Stimulated activated CD4-positive, alpha-beta T cell treated with anti-CD3 and anti-CD28 coated beads, Interleukin-1b, Interleukin-23, amount 100 ng/mL, for 48 hours (primary cell): ENCODE measurements around the gene NCF2.

Source experiments
- DNase-seq: peaks from one replicate; pipeline ENCODE4 v3.0.0-alpha.2; 2020

The NCF2 gene

DNA sequence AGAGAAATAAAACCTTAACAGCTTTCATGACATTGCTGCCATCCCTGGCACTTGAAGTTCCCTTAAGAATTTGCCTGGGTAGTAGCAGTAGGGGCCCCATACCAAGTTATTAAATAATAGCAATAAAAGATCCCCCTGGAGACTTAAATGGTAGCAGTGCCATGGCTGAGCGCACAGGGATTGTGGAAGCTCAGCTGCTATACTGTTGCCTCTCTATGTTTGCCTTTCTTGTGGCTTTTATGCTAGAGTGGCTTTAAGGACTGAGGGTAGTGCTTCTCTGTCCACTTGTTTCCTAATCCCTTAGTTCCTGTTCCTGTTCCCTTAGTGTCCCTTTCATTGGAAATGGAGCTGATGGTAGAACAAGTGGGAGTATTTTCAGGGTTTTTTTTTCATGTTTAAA, 42.1 kb downstream of the NCF2 start:
- DNase-seq: no peak

DNA sequence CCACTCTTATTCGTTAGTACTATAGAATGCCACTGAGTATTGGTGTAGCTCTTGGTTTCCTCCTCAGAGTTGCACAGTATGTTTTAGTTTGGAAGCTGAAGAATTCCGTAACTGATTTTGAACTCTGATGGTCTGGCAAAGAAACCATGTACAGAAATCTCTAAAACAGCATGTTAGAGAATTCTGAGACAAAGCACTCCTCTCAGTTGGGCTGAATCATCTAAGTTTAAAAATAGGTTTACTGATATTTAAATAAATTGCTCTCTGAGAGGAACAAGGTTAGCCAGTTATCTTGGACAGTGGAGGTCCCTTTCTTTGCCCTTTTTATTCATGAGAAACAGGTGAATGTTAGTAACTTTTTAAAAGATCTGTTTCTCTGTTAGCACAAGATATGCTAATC, 43.8 kb downstream of the NCF2 start:
- no peak for DNase-seq

DNA sequence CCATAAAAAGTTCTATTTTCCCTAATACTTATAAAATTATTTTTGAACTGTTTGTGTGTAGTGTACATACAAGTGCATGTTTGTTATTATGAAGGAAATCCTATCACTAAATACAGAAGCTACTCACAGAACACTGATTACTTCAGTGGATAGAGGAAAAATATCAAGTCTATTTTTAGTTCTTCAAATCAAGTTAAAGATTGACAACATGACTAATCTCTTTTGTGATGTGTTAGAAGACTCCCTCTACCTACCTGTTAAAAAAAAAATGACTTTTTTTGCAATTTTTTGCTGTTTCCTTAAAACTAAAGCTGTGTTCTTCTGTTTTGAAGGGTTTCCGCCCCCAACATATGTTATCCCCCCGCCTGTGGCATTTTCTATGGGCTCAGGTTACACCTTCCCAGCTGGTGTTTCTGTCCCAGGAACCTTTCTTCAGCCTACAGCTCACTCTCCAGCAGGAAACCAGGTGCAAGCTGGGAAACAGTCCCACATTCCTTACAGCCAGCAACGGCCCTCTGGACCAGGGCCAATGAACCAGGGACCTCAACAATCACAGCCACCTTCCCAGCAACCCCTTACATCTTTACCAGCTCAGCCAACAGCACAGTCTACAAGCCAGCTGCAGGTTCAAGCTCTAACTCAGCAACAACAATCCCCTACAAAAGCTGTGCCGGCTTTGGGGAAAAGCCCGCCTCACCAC, 45.5 kb downstream of the NCF2 start:
- no peak for DNase-seq

DNA sequence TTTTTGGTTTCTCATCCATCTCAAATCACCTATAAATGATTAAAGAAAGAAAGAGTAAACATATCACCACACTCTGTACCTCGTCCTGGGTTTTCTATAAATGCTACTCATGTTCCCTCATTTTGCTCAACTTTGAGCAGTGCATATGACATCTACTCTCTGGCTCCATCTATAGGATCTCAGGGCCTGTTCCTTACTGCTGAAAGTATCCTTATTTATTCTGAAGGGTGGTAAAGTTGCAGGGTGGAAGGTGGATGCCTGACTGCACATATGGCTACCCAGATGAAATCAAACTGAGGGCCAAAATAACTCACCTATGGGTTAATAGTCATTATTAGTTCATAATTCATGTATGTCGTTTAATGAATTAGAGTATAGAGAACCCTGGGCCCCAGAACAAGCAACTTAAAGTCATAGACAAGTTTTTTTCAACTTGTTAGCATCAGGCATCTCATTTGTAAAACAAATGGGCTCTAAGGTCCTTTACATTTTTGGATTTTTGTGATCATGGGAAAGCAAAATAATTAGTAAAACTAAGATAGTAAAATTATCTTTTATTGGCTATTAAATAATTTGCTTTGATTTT, 46.5 kb downstream of the NCF2 start:
- DNase-seq: no peak

DNA sequence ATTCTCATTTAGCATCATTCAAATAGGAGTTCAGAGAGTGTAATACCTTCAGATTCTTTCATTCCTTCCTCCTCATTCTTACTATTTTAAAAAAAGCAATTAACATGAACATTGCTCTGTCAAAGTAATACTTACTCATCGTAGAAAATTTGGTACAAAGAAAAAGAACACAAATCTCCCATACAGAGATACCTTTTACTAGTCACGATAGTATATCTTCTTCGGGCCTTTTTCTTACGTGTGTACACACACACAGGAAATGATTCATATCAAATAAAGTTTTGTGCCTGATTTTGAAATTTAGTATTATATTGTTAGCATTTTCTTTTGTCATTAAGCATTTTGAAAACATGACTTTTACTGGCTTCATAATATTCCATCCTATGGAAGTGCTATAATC, 52.9 kb downstream of the NCF2 start:
- DNase-seq: no peak

DNA sequence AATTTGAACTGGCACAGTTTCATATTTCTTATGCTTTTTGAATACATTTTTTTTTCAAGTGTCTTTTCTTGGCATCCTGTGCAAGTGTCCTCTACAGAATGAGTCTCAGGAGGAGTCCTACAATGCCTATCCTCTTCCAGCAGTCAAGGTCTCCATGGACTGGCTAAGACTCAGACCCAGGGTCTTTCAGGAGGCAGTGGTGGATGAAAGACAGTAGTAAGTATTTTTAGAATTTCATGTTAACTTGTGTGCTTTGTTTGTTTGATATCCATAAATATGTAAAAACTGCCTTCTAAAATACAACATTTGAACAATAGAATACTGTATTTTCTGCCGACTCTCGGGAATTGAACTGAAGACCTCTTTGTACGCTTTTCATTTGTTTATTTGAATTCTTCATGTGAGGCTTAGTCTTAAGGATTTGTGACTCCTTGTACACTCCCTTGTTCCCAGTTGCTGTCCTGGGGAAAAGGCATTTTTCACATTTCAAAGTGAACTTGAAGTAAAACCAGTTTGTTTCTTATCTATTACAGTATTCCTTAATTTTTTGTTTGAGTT, 56.6 kb downstream of the NCF2 start:
- DNase-seq: no peak

DNA sequence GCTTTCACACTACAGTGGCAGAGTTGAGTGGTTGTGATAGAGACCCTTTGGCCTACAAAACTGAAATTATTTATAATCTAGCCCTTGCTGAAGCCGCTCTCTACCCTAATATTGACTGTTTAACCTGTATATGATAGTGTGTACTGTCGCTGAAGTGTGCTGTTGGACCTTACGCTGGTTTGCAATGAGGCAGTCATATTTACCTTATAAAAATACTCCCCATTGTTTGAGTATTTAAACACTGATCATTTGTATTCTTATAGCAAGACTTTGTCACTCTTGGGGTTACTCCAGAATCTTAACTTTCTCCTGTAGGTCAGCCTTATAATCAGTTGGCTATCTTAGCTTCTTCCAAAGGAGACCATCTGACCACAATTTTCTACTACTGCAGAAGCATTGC, 61.7 kb downstream of the NCF2 start:
- no peak for DNase-seq

DNA sequence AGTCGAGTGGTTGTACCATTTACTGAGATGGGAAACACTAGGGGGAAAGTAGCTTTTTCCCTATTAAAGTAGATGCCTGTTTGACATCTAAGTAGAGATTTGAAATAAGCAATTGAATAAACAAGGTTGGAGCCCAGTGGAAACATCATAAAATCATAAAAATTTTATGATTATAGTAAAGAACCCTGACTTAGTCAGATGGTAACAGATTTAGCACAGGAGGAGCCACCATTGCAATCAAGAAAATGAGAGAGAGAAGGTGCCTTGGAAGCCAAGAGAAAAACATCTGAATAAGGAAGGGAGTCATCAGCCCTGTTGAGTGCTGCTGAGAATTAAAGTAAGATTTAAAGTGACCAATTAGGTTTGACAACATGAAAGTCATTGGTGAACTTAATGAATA, 68.2 kb downstream of the NCF2 start:
- no peak for DNase-seq

DNA sequence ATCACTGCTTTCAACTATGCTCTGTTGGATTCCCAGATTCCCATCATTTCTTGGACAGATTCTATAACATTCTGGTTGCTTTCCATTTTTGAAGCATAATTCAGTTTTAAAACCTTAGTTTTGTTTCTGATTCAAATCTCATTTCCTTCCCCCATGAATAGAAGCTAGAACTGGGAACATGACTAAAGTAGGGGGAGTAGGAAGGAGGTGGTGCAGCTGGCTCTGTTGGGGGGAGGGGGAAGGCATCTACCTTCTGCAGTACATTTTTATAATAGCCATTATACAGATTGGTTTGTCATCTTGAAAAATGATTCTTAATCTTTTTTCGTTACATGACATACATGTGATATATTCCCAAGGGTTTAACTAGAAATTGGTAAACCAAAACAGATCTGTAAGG, 69.9 kb downstream of the NCF2 start:
- no peak for DNase-seq

DNA sequence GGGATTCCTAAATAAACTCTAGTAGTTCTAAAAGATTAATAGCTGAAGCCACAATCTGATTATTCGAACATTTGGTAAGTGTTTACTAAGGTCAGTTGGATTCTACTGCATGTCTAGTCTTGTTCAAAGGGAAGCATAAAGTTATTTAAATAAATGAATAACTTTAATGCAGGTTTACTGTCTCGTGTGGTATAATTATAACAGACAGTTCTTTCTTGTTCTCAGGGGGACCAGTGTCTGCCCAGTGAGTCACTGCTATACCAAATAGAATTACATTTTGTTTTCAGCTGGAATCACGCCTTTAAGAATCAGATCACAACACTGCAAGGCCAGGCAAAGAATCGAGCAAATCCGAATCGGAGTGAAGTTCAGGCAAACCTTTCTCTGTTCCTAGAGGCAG, 72.9 kb downstream of the NCF2 start:
- DNase-seq: no peak

DNA sequence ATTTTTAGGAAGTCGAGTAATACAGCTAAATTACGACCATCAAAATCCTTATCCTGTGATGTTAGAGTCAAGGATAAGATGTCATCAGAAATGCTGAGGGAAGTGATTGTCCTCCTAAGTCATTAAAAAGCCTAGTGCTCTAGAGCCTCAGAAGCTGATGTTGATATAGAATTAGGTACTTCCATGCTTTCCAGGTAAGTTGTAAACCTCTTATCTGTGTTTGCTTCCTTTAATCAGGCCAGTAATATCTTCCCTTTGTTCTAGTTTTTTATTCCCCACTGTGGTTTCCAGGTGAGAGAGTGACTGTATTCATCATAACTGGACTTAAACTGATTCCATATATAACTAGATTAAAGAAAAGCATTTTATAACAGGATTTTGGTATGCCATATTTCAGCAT, 73.5 kb downstream of the NCF2 start:
- DNase-seq: no peak

DNA sequence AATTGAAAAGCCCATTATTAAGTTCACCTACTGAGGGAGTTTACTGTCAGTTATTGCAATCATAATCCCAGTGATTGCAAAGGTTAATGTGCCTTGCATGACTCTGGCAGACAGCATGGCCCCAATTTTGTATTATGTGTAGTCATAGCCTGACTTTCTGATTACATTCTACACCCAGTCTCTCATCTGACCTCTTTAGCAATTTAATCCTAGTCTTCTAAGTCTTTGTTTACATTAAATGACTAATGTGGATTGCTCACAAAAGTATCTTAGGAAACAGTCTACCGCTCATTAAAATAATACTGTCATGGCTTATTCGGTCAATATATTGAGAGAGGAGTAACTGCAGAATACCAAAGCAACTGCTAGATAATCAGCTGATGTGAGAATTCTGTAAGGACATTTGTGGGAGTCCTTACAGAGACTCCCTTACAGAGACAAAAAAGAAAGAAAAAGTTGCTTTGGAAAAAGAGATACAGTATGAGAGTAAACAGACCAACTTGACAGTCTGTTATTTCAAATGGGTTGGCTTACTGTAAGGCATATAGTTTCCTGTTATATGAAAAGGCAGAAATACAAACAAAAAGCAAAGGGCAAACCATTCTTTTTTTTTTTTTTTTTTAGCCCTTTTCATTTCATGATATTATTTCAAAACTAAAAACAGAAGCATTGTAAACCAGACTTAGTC, 75.1 kb downstream of the NCF2 start:
- no peak for DNase-seq

DNA sequence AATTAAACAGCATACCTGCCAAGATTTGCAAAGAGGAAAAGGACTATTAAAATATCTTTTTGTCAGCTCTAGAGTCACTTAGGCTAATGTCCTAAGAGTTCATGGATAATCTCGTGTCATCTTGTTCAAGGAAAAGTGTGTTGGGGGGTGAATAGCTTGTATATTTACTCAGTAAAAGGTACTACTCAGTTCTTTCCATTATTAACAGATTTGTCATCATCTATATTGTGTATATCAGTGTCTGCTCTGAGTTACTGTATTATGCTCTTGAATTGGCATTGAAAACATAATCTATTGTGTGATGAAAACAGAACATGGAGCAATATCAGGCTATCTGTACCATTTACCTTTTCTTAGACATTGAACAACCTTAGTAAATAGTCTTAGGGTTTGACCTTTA, 76.0 kb downstream of the NCF2 start:
- DNase-seq: no peak

DNA sequence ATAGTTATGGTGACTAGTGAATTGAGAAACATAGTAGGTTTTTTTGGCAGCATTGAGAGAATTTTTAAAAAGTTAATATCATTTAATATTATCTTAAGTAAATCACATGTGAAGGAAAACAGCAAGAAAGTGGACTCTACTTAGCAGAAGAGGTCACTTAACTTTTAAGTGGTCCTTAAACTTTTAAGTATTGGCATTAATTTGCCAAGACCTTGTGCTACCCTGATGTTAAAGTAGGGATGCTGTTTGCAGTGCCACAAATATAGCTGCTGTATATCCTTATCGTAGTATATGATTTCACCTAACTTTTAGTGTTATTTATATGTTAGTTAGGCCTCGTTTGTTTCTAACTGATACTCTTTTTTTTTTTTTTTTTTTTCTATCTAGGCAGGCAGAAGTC, 77.8 kb downstream of the NCF2 start:
- no peak for DNase-seq

DNA sequence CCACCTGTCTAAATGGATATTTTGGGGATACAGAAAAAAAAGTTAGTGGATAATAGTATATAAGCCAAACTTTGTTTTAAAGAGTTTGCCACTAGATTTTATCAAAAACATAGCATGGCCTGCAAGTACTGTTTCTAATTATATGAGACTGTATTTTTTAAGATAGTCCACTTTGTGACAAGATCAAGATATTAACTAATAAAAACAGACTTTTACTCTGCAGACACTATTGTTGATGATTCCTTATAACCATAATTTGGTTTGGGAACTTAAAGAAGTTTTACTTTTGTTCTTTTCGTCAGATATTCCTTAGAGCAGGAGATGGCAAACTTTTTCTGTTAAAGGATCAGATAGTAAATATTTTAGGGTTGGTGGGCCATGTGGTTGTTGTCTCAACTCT, 81.6 kb downstream of the NCF2 start:
- no peak for DNase-seq

DNA sequence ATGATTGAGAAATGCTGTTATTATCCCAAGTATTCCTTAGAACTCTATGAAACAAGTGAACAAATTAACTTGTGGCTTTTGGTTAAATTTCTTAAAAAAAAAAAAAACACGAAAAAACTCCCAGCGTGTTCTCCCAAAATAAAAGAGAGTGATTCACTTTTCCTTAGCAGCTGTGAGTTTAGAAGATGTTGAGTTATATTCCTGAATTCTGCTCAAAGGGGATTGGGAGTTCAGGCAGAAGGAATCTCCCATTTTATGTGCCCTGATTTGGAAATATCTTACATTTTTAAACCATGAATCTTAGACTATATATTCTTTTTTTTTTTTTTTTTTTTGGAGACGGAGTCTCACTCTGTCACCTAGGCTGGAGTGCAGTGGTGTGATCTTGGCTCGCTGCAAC, 83.7 kb downstream of the NCF2 start:
- no peak for DNase-seq
